ENCODE data around the gene ALG14.
"Not testable (repeated sequence)": the region's sequence is repeated elsewhere in the genome, so short reads cannot be mapped to it uniquely, and the experiment has no call there.

ALG14 gene

GRCh38 chr1:95041491-95042165 lies 31.1 kb downstream of the ALG14 start:
- no peak for DNase-seq (ENCODE audit: low read depth)

GRCh38 chr1:95040032-95040525 lies 32.7 kb downstream of the ALG14 start:
- no peak for DNase-seq (ENCODE audit: low read depth)

GRCh38 chr1:95039360-95040031 lies 33.3 kb downstream of the ALG14 start:
- DNase-seq (ENCODE audit: low read depth), result no peak

GRCh38 chr1:95035536-95035935 lies 37.2 kb downstream of the ALG14 start:
- DNase-seq (ENCODE audit: low read depth), result no peak

GRCh38 chr1:95034506-95034905 lies 38.2 kb downstream of the ALG14 start:
- DNase-seq (ENCODE audit: low read depth), result no peak

- DNase-seq (ENCODE audit: low read depth), result no peak
Measured at GRCh38 chr1:95033843-95034242, 38.9 kb downstream of the ALG14 start.

- DNase-seq (ENCODE audit: low read depth), result no peak
Measured at GRCh38 chr1:95029532-95029931, 43.2 kb downstream of the ALG14 start.

GRCh38 chr1:95028954-95029353 lies 43.8 kb downstream of the ALG14 start:
- no peak for DNase-seq (ENCODE audit: low read depth)

- DNase-seq (ENCODE audit: low read depth), result no peak
Measured at GRCh38 chr1:95027046-95027445, 45.7 kb downstream of the ALG14 start.

- DNase-seq (ENCODE audit: low read depth), result no peak
Measured at GRCh38 chr1:95023399-95024043, 49.2 kb downstream of the ALG14 start.

GRCh38 chr1:95022644-95022926 lies 50.2 kb downstream of the ALG14 start:
- no peak for DNase-seq (ENCODE audit: low read depth)

- no peak for DNase-seq (ENCODE audit: low read depth)
Measured at GRCh38 chr1:95021805-95022643, 50.7 kb downstream of the ALG14 start.

- no peak for DNase-seq (ENCODE audit: low read depth)
Measured at GRCh38 chr1:95021119-95021518, 51.6 kb downstream of the ALG14 start.

GRCh38 chr1:95019466-95019865 lies 53.3 kb downstream of the ALG14 start:
- DNase-seq (ENCODE audit: low read depth), result not testable (repeated sequence)

- no peak for DNase-seq (ENCODE audit: low read depth)
Measured at GRCh38 chr1:95018602-95019369, 54.0 kb downstream of the ALG14 start.

- DNase-seq (ENCODE audit: low read depth), result no peak
Measured at GRCh38 chr1:95017775-95018174, 55.0 kb downstream of the ALG14 start.

- DNase-seq (ENCODE audit: low read depth), result no peak
Measured at GRCh38 chr1:95015076-95015475, 57.7 kb downstream of the ALG14 start.

- no peak for DNase-seq (ENCODE audit: low read depth)
Measured at GRCh38 chr1:95013950-95014574, 58.7 kb downstream of the ALG14 start.

GRCh38 chr1:95012389-95012788 lies 60.4 kb downstream of the ALG14 start:
- no peak for DNase-seq (ENCODE audit: low read depth)

- no peak for DNase-seq (ENCODE audit: low read depth)
Measured at GRCh38 chr1:95010158-95010557, 62.6 kb downstream of the ALG14 start.

GRCh38 chr1:95007687-95008086 lies 65.1 kb downstream of the ALG14 start:
- DNase-seq (ENCODE audit: low read depth), result no peak

All from activated T-cell treated with anti-CD3 and anti-CD28 coated beads for 24 hours (primary cell).